ENCODE results near the gene CNTNAP5. TPM values are rescaled to one million over a fixed set of nuclear protein-coding genes. Genes with fewer than 3 reads are reported as not detected.

Gene CNTNAP5
- total and polyA plus RNA-seq, 2 donors (not counting 3 experiments of a cell fraction or from before 2014, with no cell fraction given) = not detected

- intact Hi-C loops (cut with micrococcal nuclease) = no loop called here
- H3K9me1 ChIP-seq (replicated peaks; ENCODE audit: control insufficient read depth, extremely low read depth, insufficient read depth, low read length) = no peaks in the 10 kb centered on the region
- no peaks in the 10 kb centered on the region for H3K36me3 ChIP-seq (ENCODE audit: control insufficient read depth in 2 of 2, extremely low read depth in 1 of 2, insufficient read depth in 2 of 2, low read length in 2 of 2)
- dilution Hi-C loops (cut with MboI; ENCODE audit: extremely low pct_ligation_motif_present, low sequenced_read_pairs) = no loop called here
- ChIA-PET CTCF (no interaction called here), POLR2A (no interaction called here)
- H2AFZ ChIP-seq (ENCODE audit: low read depth, low read length) = no peak overlapping the region
- no peaks in the 10 kb centered on the region for H3K27me3 ChIP-seq (ENCODE audit: control insufficient read depth in 2 of 2, insufficient read depth in 2 of 2, low read length in 2 of 2)
- H3K79me2 ChIP-seq (ENCODE audit: control insufficient read depth, insufficient read depth, low read length) = no peaks in the 10 kb centered on the region
- no peaks in the 10 kb centered on the region for H4K20me1 ChIP-seq (replicated peaks; ENCODE audit: control insufficient read depth, extremely low read depth, insufficient read depth, low read length)
- H3K4me2 ChIP-seq (ENCODE audit: insufficient read depth, low read length) = no peak overlapping the region
- no peak overlapping the region for H3K27ac ChIP-seq (ENCODE audit: insufficient read depth, low read depth, low read length)
- H3K9ac ChIP-seq (replicated peaks; ENCODE audit: extremely low read depth, insufficient read depth, low read length) = no peak overlapping the region
- TF ChIP-seq EZH2 (IDR thresholded peaks at IDR 0.05; ENCODE audit: borderline replicate concordance, low read depth, low read length, severe bottlenecking) = no peak
- TF ChIP-seq, protein P1, sequence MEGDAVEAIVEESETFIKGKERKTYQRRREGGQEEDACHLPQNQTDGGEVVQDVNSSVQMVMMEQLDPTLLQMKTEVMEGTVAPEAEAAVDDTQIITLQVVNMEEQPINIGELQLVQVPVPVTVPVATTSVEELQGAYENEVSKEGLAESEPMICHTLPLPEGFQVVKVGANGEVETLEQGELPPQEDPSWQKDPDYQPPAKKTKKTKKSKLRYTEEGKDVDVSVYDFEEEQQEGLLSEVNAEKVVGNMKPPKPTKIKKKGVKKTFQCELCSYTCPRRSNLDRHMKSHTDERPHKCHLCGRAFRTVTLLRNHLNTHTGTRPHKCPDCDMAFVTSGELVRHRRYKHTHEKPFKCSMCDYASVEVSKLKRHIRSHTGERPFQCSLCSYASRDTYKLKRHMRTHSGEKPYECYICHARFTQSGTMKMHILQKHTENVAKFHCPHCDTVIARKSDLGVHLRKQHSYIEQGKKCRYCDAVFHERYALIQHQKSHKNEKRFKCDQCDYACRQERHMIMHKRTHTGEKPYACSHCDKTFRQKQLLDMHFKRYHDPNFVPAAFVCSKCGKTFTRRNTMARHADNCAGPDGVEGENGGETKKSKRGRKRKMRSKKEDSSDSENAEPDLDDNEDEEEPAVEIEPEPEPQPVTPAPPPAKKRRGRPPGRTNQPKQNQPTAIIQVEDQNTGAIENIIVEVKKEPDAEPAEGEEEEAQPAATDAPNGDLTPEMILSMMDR (IDR thresholded peaks at IDR 0.05; ENCODE audit: extremely low read depth in 1 of 2, insufficient read depth in 1 of 2, low read depth in 1 of 2, low read length in 2 of 2) = no peak
- TF ChIP-seq JUN (IDR thresholded peaks at IDR 0.05; ENCODE audit: borderline replicate concordance, insufficient read depth, insufficient read length, low read depth) = no peak
- TF ChIP-seq POLR2AphosphoS5 (IDR thresholded peaks at IDR 0.05; ENCODE audit: insufficient read depth, low read depth, low read length) = no peak
- TF ChIP-seq, protein P2, sequence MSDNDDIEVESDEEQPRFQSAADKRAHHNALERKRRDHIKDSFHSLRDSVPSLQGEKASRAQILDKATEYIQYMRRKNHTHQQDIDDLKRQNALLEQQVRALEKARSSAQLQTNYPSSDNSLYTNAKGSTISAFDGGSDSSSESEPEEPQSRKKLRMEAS (IDR thresholded peaks at IDR 0.05; ENCODE audit: insufficient read depth, insufficient read length) = no peak
- no peak for TF ChIP-seq FOS (IDR thresholded peaks at IDR 0.05; ENCODE audit: borderline replicate concordance, insufficient read depth, low read length)
- H3K4me1 ChIP-seq (ENCODE audit: control insufficient read depth, extremely low read depth, insufficient read depth, low read length) = no peaks in the 10 kb centered on the region
- BruUV-seq (replicated peaks) = no TSS peak
- DNase-seq (ENCODE audit: low read depth, low spot score) (no peak), FAIRE-seq (no peak)
- no peak overlapping the region for H3K4me3 ChIP-seq (replicated peaks in 1 of 3; ENCODE audit: insufficient read depth in 1 of 3, low read depth in 1 of 3, low read length in 3 of 3)
- H3K9me3 ChIP-seq (replicated peaks; ENCODE audit: control insufficient read depth, insufficient read depth, low read length) = peaks cover 6% of the 10 kb centered on the region
Observed at GRCh38 chr2:124395961-124396360, 370.9 kb downstream of the CNTNAP5 start.

Measured in endothelial cell of umbilical vein (primary cell).